Activated CD4-positive, alpha-beta T cell treated with anti-CD3 and anti-CD28 coated beads, Interleukin-10, Interleukin-2, amounts not matched to agents 100 ng/mL and 50 ng/mL, durations not matched to agents 16 hours and 8 hours (primary cell): ENCODE data around the gene MRPL14.
"Not testable (repeated sequence)": the region's sequence is repeated elsewhere in the genome, so short reads cannot be mapped to it uniquely, and the experiment has no call there.

Source experiments
- DNase-seq: peaks from one replicate; pipeline ENCODE4 v3.0.0-alpha.2; 2020

The MRPL14 gene

DNA sequence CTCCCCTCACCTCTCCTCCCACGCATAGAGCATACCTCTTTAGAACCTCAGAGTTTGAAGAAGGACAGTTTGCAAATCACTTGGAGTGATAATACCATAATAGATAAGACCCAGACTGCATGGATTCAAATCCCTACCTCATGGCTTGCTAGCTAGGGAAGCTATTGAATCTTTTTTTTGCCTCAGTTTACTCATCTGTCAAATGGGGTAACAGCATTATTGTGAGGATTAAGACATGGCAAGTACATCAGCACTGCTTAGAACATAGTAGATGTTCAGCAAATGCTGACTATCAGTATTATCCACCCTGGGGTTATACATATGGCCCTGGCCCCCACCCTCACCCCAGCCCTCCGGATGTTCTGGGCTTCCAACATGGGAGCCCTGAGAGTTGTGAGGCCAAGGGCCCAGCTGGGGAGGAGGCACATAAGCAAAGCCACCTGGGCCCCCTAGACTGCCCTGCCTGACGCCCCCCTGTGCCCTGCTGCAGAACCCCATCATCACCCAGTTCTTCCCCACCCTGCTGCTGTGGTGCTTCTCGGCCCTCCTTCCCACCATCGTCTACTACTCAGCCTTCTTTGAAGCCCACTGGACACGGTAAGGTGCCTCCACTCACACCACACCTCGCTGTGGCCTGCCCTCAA is 22.2 kb upstream of the MRPL14 start:
- no peak for DNase-seq

DNA sequence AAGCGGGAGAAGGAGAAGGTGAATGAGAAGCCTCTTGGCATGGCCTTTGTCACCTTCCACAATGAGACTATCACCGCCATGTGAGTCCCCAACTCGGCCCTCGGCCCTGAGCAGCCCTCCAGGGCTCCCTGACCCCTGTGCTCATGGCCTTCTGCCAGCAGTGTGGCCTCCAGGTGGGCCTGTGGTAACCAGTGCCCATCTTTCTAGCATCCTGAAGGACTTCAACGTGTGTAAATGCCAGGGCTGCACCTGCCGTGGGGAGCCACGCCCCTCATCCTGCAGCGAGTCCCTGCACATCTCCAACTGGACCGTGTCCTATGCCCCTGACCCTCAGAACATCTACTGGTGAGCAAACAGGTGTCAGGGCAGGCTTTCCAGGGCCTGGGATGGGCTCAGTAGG is 21.1 kb upstream of the MRPL14 start:
- no peak for DNase-seq

DNA sequence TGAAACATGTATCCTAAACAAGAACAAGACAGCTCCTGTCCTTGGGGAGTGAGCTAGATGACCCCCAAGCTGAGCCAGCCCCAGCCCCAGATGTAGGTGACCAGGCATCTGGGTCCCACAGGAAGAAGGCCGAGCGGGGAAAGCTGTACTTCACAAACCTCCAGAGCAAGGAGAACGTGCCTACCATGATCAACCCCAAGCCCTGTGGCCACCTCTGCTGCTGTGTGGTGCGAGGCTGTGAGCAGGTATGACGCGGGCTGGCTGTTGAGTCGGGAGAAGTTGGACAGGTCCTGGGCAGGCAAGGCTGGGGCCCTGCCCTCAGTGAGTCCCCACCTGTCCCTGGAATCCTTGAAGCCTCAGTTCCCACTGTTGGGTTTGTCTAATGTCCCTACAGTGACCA is 20.0 kb upstream of the MRPL14 start:
- DNase-seq, result no peak

DNA sequence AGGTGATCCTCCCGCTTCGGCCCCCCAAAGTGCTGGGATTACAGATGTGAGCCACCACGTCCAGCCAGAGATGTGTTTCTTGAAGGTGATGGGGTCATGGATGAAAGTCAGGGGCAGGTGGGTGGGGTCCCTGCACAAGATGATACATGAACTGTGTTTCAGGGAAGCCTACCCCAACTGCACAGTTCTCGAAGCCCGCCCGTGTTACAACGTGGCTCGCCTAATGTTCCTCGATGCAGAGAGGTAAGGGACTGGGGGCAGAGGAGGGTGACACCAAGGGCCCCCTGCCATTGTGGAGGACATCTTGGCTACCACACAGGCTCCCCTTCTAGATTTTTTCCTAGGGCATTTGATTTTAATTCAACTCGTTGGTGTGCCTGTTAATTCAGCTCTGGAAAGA is 19.4 kb upstream of the MRPL14 start:
- no peak for DNase-seq

DNA sequence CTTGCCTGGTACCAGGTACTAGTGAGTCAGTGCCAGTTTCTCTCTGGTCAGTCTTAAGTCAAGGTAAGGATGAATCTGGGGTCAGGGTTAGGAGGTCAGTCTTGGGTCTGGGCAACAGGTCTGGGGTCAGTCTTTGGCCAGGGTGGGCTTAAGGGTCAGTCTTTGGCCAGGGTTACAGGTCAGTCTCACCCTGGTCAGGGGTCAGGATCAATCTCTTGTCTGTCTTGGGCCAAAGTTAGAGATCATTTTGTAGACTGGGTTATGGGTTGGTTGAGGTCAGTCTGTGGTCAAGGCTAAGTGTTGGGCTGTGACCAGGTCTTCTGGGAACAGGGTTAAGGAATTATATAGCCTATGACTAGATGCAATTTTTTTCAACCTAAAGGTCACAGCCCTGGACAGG is 18.6 kb upstream of the MRPL14 start:
- no peak for DNase-seq

DNA sequence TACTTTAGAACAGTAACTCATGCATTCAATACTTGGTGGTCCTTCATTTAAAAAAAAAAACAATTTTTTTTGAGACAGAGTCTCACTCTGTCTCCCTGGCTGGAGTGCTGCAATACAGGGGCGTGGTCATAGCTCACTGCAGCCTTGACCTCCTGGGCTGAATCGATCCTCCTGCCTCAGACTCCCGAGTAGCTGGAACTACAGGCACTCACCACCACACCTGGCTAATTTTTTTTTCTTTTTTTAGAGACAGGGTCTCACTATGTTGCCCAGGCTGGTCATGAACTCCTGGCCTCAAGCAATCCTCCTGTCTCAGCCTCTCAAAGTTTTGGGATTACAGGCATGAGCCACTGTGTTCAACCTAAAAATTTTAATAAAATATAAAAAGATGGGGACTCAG is 17.3 kb upstream of the MRPL14 start:
- DNase-seq, result not testable (repeated sequence)

DNA sequence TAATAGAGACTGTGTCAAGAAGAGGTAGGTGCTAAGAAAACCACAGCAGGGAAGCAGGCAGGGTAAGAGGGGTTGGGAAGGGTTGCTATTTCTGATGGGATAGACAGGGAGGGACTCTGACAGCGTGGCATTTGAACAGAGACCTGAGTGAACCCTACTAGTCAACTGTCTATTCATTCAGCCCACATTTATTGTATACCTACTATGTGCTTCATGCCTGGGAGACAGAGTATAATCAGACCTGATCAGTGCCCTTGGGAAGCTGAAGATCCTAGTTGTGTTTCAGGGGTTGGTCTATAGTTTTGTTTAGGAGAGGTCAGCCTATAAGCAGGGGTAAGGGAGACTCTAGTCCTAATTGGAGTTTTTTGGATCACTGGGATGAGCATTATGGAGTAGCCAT is 16.5 kb upstream of the MRPL14 start:
- DNase-seq, result no peak

DNA sequence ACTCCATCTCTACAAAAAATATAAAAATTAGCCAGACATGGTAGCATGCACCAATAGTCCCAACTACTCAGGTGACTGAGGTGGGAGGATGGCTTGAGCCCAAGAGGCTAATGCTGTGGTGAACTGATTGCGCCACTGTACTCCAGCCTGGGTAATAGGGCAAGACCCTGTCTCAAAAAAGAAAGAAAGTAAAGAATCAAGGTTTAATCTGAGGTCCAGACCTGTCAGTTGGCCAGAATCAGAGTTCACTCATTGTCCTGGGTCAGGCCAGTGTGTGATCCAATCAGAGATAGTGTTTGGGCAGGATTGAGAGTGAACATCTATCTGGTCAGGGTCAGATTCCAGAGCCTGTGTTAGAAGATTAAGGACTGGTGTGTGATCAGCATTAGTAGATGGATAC is 15.6 kb upstream of the MRPL14 start:
- DNase-seq, result no peak

DNA sequence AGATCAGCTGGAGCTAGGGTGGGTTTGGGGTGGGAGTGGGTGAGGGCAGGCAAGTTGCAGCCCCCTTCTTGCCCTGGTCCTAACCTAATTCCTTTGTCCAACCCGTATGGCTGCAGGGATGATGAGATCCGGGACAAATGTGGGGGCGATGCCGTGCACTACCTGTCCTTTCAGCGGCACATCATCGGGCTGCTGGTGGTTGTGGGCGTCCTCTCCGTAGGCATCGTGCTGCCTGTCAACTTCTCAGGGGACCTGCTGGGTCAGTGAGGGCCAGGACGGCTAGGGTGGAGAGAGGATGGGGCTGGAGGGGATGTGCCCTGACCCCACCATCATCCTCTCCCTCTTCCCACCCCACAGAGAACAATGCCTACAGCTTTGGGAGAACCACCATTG is 12.1 kb upstream of the MRPL14 start:
- no peak for DNase-seq

DNA sequence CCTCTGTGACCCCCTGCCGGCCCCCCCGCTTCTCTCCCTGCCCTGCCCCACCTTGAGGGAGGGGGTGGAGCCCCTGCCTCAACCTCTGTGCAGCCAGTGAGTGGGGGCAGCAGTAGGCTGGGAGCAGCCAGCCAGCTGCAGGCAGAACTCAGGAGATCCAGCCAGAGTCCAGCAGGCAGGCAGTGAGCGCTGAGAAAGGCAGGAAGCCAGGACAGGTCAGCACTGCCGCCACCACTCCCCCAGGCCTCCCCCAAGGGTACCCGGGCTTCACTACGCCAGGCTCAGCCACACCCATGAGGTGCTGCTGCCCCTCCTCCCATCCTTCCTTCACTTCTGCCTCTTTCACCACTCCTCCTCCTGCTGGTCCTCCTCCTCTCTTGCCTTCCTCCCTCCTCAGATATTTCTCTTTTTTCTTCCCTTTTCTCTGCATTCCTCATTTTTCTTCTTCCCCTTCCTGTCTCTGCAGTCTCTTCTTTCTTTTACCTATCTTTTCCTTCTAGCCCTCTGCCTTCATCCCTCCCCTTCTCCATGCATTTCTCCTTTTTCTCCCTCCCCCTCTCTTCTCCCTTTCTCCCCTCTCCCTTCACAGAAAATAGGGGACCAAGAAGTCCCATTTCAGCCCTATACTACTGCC is 11.6 kb upstream of the MRPL14 start:
- DNase-seq, result no peak

DNA sequence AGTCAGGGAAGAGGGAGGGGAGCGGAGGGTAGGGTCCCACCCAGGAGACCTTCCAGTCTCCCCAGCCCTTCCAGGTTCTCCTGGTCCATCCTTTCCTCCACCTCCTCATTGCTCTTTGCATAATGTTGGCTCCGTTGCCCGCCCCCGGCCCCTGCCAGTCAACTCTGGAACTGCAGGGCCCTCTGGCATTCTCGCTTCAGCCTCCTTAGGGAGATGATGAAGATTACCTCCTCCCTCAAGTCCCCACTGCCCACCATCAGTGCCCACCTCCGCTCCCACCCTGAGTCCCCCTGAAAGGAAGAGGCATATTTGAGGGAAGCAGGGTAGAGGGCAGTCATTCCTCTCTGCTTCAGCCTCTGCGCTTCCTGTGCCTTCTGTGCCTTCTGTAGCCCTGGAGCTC is 8.6 kb upstream of the MRPL14 start:
- DNase-seq, result no peak

DNA sequence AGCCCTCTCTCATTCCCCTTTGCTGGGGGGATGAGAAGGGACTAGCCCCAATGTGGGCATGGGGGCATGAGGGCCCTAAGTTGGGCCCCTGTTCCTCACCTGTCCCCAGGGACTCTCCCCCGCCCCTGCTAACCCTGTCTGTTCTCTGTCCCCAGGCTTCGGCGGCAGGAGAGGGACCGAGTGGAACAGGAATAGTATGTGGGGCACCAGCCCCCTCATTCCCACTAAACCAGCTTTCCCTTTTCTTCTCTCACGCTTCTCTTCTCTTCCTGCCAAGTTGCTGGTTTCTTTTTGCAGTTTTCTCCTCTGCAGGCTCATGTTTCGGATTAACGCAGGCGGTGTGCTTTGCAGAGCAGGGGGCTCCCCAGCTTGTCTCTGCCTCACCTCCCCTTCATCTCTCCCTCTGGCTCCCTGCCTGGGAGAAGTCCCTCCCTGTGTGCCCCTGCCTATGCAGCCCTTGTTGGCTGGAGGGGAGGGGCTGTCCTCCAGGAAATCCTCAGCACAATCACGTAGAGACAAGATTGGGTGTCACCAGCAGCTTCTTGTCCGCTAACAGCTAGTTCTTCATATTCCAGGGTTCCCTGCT is 8.0 kb upstream of the MRPL14 start:
- DNase-seq, result no peak

DNA sequence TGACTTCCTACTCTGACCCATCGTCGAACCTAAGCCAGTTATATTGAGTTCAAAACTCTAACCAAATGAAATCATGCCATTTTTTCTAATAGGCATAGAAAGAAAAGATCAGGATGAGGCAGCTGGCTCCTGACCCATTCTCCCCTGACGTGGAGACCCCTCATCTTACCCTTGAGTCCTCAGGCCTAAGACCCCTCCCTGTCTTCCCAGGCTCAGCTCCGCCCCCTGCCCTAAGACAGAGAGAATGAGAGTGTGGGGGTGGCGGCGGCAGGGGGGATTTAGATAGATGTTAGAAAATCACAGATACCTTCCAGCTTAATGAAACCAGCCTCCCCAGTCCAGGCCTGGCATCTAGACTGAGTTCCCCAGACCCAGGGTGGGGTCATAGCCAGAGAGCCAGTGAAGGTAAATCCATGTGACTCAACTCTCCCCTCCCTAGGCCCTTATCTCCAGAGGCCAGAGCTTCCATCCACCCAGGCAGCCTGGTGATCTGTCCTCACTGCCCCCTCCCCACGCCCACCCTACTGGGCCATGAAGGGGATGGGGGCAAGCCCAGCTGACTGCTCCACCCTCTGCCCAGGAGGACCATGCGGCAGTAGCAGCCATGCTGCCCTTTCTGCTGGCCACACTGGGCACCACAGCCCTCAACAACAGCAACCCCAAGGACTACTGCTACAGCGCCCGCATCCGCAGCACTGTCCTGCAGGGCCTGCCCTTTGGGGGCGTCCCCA is 6.9 kb upstream of the MRPL14 start:
- no peak for DNase-seq

DNA sequence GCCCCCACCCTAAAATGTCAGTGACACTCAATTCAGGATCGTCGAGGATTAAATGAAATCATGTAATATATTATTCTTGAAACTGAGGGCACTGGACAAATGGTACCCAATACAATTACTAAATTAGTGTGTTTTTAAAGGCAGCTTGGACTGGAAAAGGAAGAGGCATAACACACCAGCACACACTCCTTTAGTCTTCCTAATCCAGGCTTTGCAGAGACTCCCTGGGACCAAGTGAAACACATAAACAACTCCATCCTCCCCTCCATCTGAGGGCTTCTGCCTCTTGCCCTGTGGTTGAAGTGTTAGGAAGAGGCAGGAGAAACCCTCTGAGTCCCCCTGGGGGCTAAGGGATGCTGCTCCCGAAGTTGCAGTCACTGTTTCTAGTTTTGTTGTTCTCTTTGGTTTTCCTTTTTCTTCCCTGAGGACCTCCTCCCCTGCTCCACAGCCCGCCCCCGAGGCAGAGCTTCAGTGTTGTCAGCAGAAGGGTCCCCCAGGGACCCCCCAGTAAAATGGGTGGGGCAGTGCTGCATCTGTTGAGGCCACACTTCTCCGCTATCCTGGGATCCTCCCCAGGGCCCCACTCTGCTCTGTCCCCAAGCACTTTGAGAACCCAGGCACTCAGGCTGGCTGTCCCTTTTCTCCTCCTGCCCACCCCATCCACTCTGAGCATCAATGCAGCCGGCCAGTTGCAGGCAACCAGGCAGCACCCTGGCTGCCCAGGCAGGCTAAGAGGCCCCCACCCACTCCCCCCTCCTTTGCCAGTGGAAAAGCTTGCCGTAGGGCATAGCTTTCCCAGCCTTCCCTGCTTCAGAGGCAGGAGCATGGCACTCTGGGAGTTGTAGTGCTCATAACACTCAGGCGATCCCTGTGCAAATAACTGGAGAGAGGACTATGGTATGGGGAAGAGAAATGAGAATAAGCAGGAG is 6.0 kb upstream of the MRPL14 start:
- DNase-seq, result no peak

DNA sequence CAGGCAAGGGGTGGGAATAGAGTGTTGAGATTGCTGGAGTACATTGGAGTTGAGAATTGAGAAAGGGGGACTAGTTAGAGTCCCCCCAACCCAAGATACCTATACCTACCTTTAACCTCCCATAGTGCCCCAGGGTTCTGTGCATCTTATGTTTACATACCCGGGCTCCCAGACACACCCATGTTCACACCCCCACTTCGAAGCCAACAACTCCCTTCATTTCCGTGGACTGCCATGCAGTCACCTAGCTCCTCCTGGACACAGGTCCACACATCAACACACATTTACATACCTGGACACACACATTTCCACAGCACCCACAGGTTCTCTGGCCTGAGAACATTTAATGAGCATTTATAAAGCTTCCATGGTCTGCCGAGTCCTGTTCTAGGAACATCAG is 5.2 kb upstream of the MRPL14 start:
- DNase-seq, result no peak

DNA sequence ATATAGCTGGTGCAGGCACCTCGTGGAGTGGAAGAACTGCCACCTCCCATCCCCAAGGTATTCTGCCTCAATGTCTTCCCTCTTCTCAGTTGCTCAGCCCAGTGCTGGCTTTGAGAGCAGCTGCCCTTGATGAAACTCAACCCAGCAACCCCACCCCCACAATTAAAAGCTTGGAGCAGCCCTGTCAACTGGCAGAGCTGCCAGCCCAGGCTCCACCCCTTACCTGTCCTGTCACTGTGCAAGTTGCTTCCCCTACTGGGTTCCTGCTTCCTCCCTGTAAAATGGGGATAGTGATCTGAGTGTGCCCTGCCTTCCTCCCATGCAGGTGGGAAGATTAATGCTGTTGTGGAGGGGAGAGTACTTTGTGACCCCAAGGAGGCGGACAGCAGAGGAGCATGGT is 4.6 kb upstream of the MRPL14 start:
- DNase-seq, result no peak

DNA sequence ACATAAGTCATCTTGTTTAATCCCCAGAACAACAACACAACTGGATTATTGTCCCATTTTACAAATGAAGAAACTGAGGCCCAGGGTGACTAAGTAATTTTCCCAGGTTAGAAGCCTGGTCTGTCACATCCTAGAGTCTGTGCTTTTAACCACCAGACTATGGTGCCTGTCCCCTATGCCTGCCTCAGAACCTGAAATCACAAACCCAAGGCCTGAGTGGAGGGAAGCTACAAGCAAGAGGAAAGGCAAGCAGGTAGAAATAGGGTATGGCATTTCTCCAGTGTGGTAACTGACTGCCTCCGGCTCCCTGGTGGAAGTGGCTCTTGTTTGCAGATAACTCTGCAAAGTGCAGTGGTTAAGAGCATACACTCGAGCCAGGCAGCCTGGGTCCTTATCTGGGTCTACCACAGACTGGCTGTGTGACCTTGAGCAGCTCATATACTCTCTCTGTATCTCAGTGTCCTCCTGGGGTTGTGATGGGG is 2.6 kb upstream of the MRPL14 start:
- DNase-seq, result no peak

DNA sequence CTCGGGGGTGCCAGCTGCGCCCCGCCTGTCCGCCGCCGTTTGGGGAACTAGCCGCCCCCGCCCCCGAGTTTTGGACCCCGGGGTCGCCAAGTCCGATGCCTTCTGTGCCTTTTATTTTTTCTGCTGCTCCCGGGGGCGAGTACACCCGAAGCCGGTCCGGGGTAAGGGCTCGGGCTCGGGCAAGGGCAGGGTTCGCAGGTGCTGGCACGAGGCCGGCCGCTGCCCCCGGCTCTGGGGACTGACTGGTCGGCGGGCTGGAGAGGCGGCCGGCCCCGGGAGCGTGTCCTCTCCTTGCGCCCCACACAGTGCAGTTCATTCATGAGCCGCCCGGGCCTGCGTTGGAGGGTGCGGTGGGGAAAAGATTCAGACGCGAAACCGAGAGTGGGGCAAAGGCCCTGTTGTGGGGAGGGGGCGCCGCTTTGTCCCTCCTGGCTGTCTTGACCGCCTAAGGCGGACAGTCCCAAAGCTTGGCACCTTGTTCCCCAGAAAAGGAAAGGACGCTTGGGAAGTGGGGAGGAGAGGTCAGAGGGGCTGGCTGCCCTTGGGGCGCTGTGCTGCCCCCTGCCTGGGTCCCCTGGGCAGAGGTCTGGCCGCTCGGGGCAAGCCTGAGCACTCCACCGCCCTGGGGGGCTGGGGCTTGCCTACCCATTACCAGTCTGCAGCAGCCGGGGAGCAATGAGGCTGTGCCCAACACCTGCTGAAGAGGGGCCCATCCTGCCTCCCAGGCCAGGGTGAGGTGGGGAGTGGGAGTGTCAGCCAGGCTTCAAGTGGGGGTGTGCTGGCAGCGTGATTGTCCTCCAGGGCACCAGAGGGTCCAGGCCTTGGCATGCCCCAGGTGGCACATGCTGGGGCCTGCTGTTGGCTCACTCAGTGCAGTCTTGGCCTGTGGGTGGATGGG is 1.0 kb upstream of the MRPL14 start:
- DNase-seq, result no peak

DNA sequence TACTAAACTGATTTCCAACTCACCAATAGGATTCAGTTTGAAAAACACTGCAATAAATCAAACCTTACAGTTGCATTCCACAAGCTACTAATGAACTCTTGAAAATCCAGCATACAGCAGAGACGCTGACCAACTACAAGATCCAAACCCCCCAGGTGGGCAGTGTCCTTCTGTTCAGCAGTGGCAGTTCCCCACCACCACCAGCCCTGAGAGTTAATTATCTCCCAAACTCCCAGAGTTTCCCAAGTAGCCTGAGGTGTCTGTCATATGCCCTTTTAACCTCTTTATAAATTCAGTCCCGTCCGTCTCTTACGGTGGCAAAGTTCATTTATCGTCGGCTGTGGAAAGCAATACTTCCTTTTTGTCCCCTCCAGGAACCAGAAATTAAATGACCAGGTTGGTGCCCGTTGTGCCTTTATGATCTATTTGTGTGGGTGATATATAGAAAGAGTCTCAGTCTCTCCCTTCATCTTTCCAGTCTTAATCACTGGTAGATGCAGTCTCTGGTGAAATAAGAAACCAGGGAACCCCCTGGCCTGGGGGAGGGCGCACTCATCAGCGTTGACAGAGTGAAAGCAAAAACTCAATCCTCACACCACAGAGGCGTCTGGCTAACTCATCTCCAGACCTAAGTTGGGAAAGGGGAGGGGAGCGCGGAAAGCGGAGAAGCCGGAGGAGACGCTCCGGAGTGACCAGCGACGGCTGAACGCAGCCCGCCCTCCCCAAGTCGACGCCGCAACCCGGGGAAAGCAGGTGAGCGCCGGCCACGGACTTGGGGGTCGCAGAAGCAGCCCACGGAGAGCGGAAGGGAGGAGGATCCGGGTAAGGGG is 717 bp downstream of the MRPL14 start:
- peak; percentile 86 for DNase-seq

DNA sequence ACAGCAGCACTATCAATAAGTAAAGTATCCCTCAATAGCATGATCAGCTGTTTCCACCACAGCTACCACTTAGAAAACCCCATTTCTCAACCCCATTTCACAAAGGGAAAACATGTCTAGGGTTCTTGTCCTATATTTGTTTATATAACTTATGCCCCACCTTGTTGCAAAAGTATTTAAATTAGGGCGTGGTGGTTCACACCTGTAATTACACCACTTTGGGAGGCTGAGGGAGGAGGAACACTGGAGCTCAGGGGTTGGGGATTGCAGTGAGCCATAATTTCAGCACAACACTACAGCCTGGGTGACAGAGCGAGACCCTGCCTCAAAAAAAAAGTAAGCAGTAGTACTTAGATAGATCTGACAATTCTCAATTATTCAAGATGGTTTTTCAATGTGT is 3.7 kb downstream of the MRPL14 start:
- no peak for DNase-seq

DNA sequence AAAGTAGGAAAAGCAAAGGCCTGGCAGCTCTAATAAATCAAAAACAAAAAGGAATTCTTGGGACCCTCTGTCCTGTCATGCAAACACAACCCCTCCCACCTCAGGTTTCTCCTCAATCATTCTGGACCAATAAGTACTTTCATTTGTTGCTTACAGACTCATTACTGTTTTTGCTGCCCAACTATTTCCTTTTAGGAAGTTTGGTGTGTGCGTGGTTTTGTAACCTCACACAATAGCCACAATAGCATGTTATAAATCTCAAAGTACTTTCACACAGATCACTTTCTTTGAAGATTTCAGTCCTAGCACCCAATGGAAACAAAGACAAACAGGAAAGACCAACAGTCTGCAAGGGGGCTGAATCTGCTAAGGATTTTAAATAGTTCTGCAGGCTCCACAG is 4.5 kb downstream of the MRPL14 start:
- peak; percentile 54 for DNase-seq
